Measurements from ENCODE around the gene AGBL4.

DNA sequence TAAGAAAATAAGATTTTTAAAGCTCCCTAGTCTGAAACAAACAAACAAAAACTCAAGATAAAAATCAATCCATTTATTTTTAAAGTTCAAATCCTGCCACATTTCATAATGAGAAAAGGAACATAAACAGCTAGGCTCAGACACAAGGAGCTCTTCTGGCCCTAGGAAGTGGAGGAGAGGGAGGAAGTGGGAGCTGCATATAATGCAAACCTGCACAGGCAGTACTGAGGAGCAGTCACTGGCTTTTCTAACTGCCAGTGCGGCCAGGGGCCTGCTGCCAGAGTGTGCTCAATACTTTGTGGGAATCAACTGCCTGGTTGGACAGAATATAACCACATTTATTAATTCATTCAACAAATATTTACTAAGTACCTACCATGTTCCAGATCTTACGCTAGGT, 1411.9 kb downstream of the AGBL4 start:
- TF ChIP-seq RARB (CRISPR knock-in tag; IDR thresholded peaks at IDR 0.05) (no peak), TCF4 (CRISPR knock-in tag; IDR thresholded peaks at IDR 0.05; ENCODE audit: borderline replicate concordance) (no peak), ZFP30 (CRISPR knock-in tag; IDR thresholded peaks at IDR 0.05) (no peak), ZC3H10 (CRISPR knock-in tag; IDR thresholded peaks at IDR 0.05) (no peak), ESRRG (CRISPR knock-in tag; IDR thresholded peaks at IDR 0.05) (no peak), ISL1 (CRISPR knock-in tag; IDR thresholded peaks at IDR 0.05) (no peak)
- TF ChIP-seq, protein P1, sequence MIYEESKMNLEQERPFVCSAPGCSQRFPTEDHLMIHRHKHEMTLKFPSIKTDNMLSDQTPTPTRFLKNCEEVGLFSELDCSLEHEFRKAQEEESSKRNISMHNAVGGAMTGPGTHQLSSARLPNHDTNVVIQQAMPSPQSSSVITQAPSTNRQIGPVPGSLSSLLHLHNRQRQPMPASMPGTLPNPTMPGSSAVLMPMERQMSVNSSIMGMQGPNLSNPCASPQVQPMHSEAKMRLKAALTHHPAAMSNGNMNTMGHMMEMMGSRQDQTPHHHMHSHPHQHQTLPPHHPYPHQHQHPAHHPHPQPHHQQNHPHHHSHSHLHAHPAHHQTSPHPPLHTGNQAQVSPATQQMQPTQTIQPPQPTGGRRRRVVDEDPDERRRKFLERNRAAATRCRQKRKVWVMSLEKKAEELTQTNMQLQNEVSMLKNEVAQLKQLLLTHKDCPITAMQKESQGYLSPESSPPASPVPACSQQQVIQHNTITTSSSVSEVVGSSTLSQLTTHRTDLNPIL (CRISPR knock-in tag; IDR thresholded peaks at IDR 0.05; ENCODE audit: low read depth): no peak
